HEK293 (cell line): Measurements from ENCODE around the gene PAX3.

Experiments used
- CTCF ChIA-PET: fragments of 350-600 bp; formaldehyde crosslinking; extraction: SDS; loops from one replicate; lab custom pipeline; 2021; ENCODE audit warnings: antibody characterized with exemption; lab: Yijun Ruan, JAX
- POLR2A ChIA-PET: fragments of 300-600 bp; formaldehyde crosslinking; extraction: SDS; loops from one replicate; lab custom pipeline; 2020; ENCODE audit warnings: antibody characterized with exemption, inconsistent platforms; lab: Yijun Ruan, JAX
- H3K27ac ChIP-seq: fragments of 200-500 bp; sonication (Bioruptor generic); 2 replicates; pipeline ENCODE4 v1.5.1; 2014; ENCODE audit warnings: low read depth, low read length, control low read depth, inconsistent platforms; ENCODE audit errors: extremely low read depth
- H3K36me3 ChIP-seq, 2 experiments: fragments of 200-500 bp in 1 of 2; sonication (Bioruptor generic) in 1 of 2; 1 replicate in 1 of 2; 2 replicates in 1 of 2; pipeline ENCODE4 v1.5.1; 2014 to 2017; ENCODE audit warnings: inconsistent platforms in 2 of 2, low read length in 2 of 2; ENCODE audit not compliant: control insufficient read depth in 2 of 2, insufficient read depth in 1 of 2
- H3K4me1 ChIP-seq: fragments of 200-500 bp; sonication (Bioruptor generic); 2 replicates; pipeline ENCODE4 v1.5.1; 2014; ENCODE audit warnings: mild to moderate bottlenecking, low read length, inconsistent platforms; ENCODE audit not compliant: control insufficient read depth, insufficient read depth
- H3K4me3 ChIP-seq: 2 replicates; pipeline ENCODE4 v1.5.1; 2011; ENCODE audit warnings: low read depth, mild to moderate bottlenecking, control low read depth, low read length, moderate library complexity
- H3K9me3 ChIP-seq: fragments of 200-500 bp; sonication (Bioruptor generic); 2 replicates; pipeline ENCODE4 v1.5.1; 2014; ENCODE audit warnings: low read depth, low read length, inconsistent platforms; ENCODE audit not compliant: control insufficient read depth, insufficient read depth
- ELK4 ChIP-seq: IDR thresholded peaks from 2 replicates; pipeline ENCODE4 v1.6.1; 2011; ENCODE audit warnings: mild to moderate bottlenecking, low read depth, low read length, borderline replicate concordance
- HIC1 ChIP-seq: fragments of 450-650 bp; formaldehyde crosslinking; IDR thresholded peaks from 2 replicates; pipeline ENCODE4 v1.5.1; 2016; ENCODE audit warnings: missing biosample characterization, missing genetic modification characterization
- IKZF3 ChIP-seq: fragments of 450-650 bp; IDR thresholded peaks from 2 replicates; pipeline ENCODE4 v1.5.0; 2018; ENCODE audit warnings: missing biosample characterization, mild to moderate bottlenecking, missing genetic modification characterization, moderate library complexity
- OSR2 ChIP-seq: fragments of 450-650 bp; formaldehyde crosslinking; IDR thresholded peaks from 2 replicates; pipeline ENCODE4 v1.5.1; 2016; ENCODE audit warnings: missing biosample characterization, missing genetic modification characterization
- PRDM10 ChIP-seq: fragments of 450-650 bp; formaldehyde crosslinking; IDR thresholded peaks from 2 replicates; pipeline ENCODE4 v1.5.1; 2016; ENCODE audit warnings: missing biosample characterization, missing genetic modification characterization
- PRDM2 ChIP-seq: fragments of 450-650 bp; formaldehyde crosslinking; IDR thresholded peaks from 2 replicates; pipeline ENCODE4 v1.5.1; 2016; ENCODE audit warnings: missing biosample characterization, missing genetic modification characterization, borderline replicate concordance
- ZNF10 ChIP-seq: fragments of 450-650 bp; formaldehyde crosslinking; IDR thresholded peaks from 2 replicates; pipeline ENCODE4 v1.5.1; 2017; ENCODE audit warnings: missing biosample characterization, missing genetic modification characterization
- ZNF114 ChIP-seq: fragments of 450-650 bp; formaldehyde crosslinking; IDR thresholded peaks from 2 replicates; pipeline ENCODE4 v1.5.0; 2017; ENCODE audit warnings: missing biosample characterization, missing genetic modification characterization
- ZNF2 ChIP-seq: fragments of 450-650 bp; formaldehyde crosslinking; IDR thresholded peaks from 2 replicates; pipeline ENCODE4 v1.5.1; 2016; ENCODE audit warnings: missing biosample characterization, missing genetic modification characterization
- ZNF335 ChIP-seq: fragments of 450-650 bp; formaldehyde crosslinking; conservative IDR thresholded peaks from 2 replicates; pipeline ENCODE4 v1.5.1; 2016; ENCODE audit warnings: missing biosample characterization, missing genetic modification characterization
- ZNF362 ChIP-seq: fragments of 450-650 bp; formaldehyde crosslinking; IDR thresholded peaks from 2 replicates; pipeline ENCODE4 v1.5.1; 2016; ENCODE audit warnings: missing biosample characterization, missing genetic modification characterization
- ZNF394 ChIP-seq: fragments of 450-650 bp; formaldehyde crosslinking; IDR thresholded peaks from 2 replicates; pipeline ENCODE4 v1.5.1; 2016; ENCODE audit warnings: missing biosample characterization, missing genetic modification characterization, mild to moderate bottlenecking, moderate library complexity, borderline replicate concordance
- ZNF48 ChIP-seq: fragments of 450-650 bp; formaldehyde crosslinking; IDR thresholded peaks from 2 replicates; pipeline ENCODE4 v1.5.1; 2016; ENCODE audit warnings: missing biosample characterization, missing genetic modification characterization
- ZNF514 ChIP-seq: fragments of 450-650 bp; formaldehyde crosslinking; IDR thresholded peaks from 2 replicates; pipeline ENCODE4 v1.5.1; 2016; ENCODE audit warnings: missing biosample characterization, missing genetic modification characterization
- ZNF530 ChIP-seq: fragments of 450-650 bp; formaldehyde crosslinking; IDR thresholded peaks from 2 replicates; pipeline ENCODE4 v1.5.1; 2016; ENCODE audit warnings: low read depth, missing biosample characterization, missing genetic modification characterization
- ZNF626 ChIP-seq: fragments of 450-650 bp; sonication (Bioruptor Pico); formaldehyde crosslinking; IDR thresholded peaks from 2 replicates; pipeline ENCODE4 v1.5.1; 2018; ENCODE audit warnings: missing biosample characterization, missing genetic modification characterization, inconsistent platforms
- ZNF639 ChIP-seq: fragments of 450-650 bp; formaldehyde crosslinking; IDR thresholded peaks from 2 replicates; pipeline ENCODE4 v1.5.1; 2016; ENCODE audit warnings: missing biosample characterization, missing genetic modification characterization
- ZNF791 ChIP-seq: fragments of 450-650 bp; formaldehyde crosslinking; IDR thresholded peaks from 2 replicates; pipeline ENCODE4 v1.5.1; 2016; ENCODE audit warnings: missing biosample characterization, missing genetic modification characterization
- ZNF837 ChIP-seq: fragments of 450-650 bp; formaldehyde crosslinking; IDR thresholded peaks from 2 replicates; pipeline ENCODE4 v1.5.1; 2016; ENCODE audit warnings: missing biosample characterization, missing genetic modification characterization

PAX3 gene

GRCh38 chr2:222294996-222295367 is 3.8 kb downstream of the PAX3 start:
- peaks cover 14 to 59% of the 10 kb centered on the region in 2 experiments; a peak in 2 of 3 replicates for H3K36me3 ChIP-seq
- no peaks in the 10 kb centered on the region for H3K9me3 ChIP-seq
- H3K27ac ChIP-seq: no peak overlapping the region
- ChIA-PET POLR2A (no interaction called here), CTCF (interaction anchor here (0.7 kb wide), 1 partner anchor 68 kb away, joined by 3 read pairs; no protein-coding TSS in a partner anchor)
- H3K4me3 ChIP-seq: no peak overlapping the region
- H3K4me1 ChIP-seq: peaks cover 8% of the 10 kb centered on the region
- no peak for TF ChIP-seq ZNF791 (tag by site-specific recombination)
- no peak for TF ChIP-seq ZNF362 (tag by site-specific recombination)
- no peak for TF ChIP-seq ZNF514 (tag by site-specific recombination)
- TF ChIP-seq ELK4: no peak
- no peak for TF ChIP-seq HIC1
- TF ChIP-seq ZNF626 (tag by site-specific recombination): no peak
- no peak for TF ChIP-seq ZNF394 (tag by site-specific recombination)
- no peak for TF ChIP-seq ZNF2 (tag by site-specific recombination)
- TF ChIP-seq ZNF10: no peak
- no peak for TF ChIP-seq ZNF48 (tag by site-specific recombination)
- no peak for TF ChIP-seq ZNF335 (tag by site-specific recombination)
- TF ChIP-seq ZNF114: no peak
- no peak for TF ChIP-seq ZNF639 (tag by site-specific recombination)
- TF ChIP-seq ZNF530 (tag by site-specific recombination): no peak
- TF ChIP-seq IKZF3: no peak
- TF ChIP-seq PRDM2: no peak
- no peak for TF ChIP-seq PRDM10
- no peak for TF ChIP-seq ZNF837
- no peak for TF ChIP-seq OSR2 (tag by site-specific recombination)
- TF ChIP-seq, all 188 proteins: peak for 0
